ENCODE measurements around the gene NSDHL.

- TF ChIP-seq BCLAF1 (IDR thresholded peaks at IDR 0.05) (no peak), MAZ (IDR thresholded peaks at IDR 0.05; ENCODE audit: borderline replicate concordance, low read depth, low read length) (no peak), MAZ (CRISPR knock-in tag; IDR thresholded peaks at IDR 0.05; ENCODE audit: low read depth) (no peak), ZNF3 (CRISPR knock-in tag; IDR thresholded peaks at IDR 0.05) (no peak), MAFF (IDR thresholded peaks at IDR 0.05; ENCODE audit: low read depth, low read length) (no peak), KIAA2018 (CRISPR knock-in tag; IDR thresholded peaks at IDR 0.05; ENCODE audit: borderline replicate concordance) (no peak)
- TF ChIP-seq, protein P1, sequence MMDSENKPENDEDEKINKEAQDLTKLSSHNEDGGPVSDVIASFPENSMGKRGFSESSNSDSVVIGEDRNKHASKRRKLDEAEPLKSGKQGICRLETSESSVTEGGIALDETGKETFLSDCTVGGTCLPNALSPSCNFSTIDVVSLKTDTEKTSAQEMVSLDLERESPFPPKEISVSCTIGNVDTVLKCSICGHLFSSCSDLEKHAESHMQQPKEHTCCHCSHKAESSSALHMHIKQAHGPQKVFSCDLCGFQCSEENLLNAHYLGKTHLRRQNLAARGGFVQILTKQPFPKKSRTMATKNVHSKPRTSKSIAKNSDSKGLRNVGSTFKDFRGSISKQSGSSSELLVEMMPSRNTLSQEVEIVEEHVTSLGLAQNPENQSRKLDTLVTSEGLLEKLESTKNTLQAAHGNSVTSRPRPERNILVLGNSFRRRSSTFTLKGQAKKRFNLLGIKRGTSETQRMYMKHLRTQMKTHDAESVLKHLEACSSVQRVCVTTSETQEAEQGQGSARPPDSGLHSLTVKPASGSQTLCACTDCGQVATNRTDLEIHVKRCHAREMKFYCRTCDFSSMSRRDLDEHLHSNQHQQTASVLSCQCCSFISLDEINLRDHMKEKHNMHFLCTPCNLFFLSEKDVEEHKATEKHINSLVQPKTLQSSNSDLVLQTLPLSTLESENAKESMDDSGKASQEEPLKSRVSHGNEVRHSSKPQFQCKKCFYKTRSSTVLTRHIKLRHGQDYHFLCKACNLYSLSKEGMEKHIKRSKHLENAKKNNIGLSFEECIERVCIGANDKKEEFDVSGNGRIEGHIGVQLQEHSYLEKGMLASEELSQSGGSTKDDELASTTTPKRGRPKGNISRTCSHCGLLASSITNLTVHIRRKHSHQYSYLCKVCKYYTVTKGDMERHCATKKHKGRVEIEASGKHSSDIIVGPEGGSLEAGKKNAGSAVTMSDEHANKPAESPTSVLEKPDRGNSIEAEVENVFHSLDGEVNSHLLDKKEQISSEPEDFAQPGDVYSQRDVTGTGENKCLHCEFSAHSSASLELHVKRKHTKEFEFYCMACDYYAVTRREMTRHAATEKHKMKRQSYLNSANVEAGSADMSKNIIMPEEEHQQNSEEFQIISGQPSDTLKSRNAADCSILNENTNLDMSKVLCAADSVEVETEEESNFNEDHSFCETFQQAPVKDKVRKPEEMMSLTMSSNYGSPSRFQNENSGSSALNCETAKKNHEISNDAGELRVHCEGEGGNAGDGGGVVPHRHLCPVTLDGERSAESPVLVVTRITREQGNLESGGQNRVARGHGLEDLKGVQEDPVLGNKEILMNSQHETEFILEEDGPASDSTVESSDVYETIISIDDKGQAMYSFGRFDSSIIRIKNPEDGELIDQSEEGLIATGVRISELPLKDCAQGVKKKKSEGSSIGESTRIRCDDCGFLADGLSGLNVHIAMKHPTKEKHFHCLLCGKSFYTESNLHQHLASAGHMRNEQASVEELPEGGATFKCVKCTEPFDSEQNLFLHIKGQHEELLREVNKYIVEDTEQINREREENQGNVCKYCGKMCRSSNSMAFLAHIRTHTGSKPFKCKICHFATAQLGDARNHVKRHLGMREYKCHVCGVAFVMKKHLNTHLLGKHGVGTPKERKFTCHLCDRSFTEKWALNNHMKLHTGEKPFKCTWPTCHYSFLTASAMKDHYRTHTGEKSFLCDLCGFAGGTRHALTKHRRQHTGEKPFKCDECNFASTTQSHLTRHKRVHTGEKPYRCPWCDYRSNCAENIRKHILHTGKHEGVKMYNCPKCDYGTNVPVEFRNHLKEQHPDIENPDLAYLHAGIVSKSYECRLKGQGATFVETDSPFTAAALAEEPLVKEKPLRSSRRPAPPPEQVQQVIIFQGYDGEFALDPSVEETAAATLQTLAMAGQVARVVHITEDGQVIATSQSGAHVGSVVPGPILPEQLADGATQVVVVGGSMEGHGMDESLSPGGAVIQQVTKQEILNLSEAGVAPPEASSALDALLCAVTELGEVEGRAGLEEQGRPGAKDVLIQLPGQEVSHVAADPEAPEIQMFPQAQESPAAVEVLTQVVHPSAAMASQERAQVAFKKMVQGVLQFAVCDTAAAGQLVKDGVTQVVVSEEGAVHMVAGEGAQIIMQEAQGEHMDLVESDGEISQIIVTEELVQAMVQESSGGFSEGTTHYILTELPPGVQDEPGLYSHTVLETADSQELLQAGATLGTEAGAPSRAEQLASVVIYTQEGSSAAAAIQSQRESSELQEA (CRISPR knock-in tag; IDR thresholded peaks at IDR 0.05; ENCODE audit: not compliant biosample characterization), result no peak
Observed at GRCh38 chrX:152892999-152893891, 62.4 kb downstream of the NSDHL start.

Data from HepG2 (cell line).